AG08396 (cell line): ENCODE data around the gene BABAM2.
A peak's percentile ranks its signal among the peaks of the same experiment; 100 is the strongest.

ENCODE experiments used
- DNase-seq: peaks from one replicate; pipeline ENCODE4 v3.0.0; 2012; ENCODE audit warnings: low spot score, mixed read lengths

The BABAM2 gene

GRCh38 chr2:28377984-28378678, 487.6 kb downstream of the BABAM2 start:
- no peak for DNase-seq

GRCh38 chr2:28378679-28379584, 488.4 kb downstream of the BABAM2 start:
- no peak for DNase-seq

DNA sequence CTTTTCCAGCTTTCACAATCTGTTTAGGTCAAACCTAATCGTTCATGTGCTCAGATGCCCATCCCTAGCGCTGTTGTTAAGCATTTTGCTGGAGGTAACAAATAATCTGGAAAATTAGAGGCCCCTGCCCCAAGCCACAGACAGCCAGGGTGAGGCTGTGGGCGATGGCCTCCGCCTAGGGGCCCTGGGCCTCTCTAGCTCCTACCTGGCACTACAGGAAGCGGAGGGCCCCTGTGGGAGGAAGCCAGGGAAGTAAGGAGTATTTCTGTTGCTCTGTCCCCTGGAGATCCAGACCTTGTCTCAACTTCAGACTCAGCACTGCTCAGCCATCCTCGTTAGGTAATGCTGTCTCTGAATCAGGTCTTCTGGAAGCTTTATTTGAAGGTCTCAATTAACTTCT, 489.7 kb downstream of the BABAM2 start:
- no peak for DNase-seq

DNA sequence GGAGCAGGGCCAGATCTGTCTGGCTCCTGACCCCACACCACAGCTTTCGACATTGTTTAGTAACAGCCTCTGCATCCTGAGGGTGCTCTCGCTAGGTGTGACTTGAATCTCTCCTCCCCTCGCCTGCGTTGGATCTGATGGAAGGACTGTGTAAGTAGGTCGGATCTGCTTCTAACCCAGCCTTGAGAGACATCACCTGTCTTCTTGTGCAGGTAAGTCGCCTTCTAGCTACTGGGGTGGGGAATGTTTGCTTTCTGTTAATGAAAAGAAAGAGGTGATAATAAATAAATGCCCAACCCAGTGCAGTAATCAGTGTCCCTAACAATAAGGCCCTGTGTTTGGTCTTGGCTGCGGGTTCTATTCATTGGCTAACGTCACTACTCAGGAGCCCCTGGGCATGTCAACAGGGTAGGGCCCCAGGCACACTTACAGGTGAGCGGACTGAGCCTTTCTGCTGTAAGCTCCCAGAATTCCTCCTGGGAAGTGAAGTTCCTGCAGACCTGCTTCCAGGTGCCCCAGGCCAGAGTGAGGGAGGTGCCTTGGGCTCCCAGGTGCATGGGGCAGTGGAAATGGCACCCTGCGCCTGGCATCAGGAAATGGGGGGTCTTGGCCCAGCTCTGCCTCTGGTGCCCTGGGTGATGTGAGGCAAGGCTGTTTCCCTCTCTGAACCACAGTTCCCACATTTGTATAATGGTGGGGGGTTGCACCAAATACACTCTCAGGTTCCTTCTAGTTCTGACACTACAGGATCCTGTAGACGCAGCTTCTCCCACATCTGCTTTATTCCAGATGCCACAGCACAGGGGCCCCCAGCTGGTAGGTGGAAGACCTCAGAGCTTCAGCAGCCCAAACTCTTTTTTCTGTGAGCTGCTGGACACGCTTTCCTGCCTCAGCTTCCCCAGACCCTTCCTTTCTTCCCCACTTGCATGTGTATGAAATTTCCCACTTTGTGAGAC, 491.0 kb downstream of the BABAM2 start:
- DNase-seq, result no peak

DNA sequence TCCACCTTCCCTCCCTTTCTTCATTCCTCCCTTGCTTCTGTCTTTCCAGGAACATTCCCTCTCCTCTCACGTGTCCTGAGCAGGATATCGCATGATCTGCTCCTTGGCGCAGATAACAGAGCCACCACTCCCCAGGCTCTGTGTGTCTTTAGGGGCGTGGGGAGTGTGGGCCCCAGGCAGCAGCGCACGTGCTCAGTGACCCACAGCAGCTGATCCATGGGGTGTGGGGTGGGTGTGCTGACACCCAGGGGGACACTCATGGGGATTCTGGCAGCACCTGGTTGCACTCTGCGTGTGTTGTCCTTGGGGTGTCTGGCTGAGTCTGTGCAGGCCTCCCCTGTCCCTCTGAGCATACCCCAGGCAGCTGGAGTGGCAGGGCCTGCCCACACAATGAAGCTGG, 492.2 kb downstream of the BABAM2 start:
- DNase-seq, result no peak

- DNase-seq, result peak; percentile 38
These were observed 496.8 kb downstream of the BABAM2 start for GRCh38 chr2:28387082-28387960.
